Fibroblast of lung (primary cell): ENCODE results near the gene ZNF836. TPM values are rescaled to one million over a fixed set of nuclear protein-coding genes. Genes with fewer than 3 reads are reported as not detected.
"Not testable (repeated sequence)": the region's sequence is repeated elsewhere in the genome, so short reads cannot be mapped to it uniquely, and the experiment has no call there.

Source experiments
- DNase-seq, 2 donors: peaks; one replicate each; pipeline versions ENCODE4 v3.0.0 to v3.0.0-alpha.2; 2010; ENCODE audit warnings: low read depth in 2 of 2
- H2AFZ ChIP-seq: 2 replicates; pipeline ENCODE4 v1.5.1; 2012; ENCODE audit warnings: low read length, control low read depth, inconsistent platforms
- H3K27ac ChIP-seq: 2 replicates; pipeline ENCODE4 v1.5.1; 2011; ENCODE audit warnings: low read length, control low read depth; ENCODE audit not compliant: insufficient read depth
- H3K27me3 ChIP-seq: 2 replicates; pipeline ENCODE4 v1.5.1; 2011; ENCODE audit warnings: mild to moderate bottlenecking, low read length; ENCODE audit not compliant: control insufficient read depth, insufficient read depth
- H3K36me3 ChIP-seq: 2 replicates; pipeline ENCODE4 v1.5.1; 2011; ENCODE audit warnings: low read length; ENCODE audit not compliant: control insufficient read depth, insufficient read depth
- H3K4me1 ChIP-seq: 2 replicates; pipeline ENCODE4 v1.5.1; 2011; ENCODE audit warnings: low read length; ENCODE audit not compliant: control insufficient read depth, insufficient read depth; ENCODE audit errors: extremely low read depth
- H3K4me2 ChIP-seq: 2 replicates; pipeline ENCODE4 v1.5.1; 2011; ENCODE audit warnings: low read length, control low read depth; ENCODE audit not compliant: insufficient read depth; ENCODE audit errors: extremely low read depth
- H3K4me3 ChIP-seq, 4 experiments: fragments of 200-600 bp in 1 of 4; sonication (generic) in 1 of 4; replicated peaks in 1 of 4; 2 replicates each; pipeline ENCODE4 v1.5.1; 2011 to 2016; ENCODE audit warnings: low read length in 4 of 4, low read depth in 3 of 4, mild to moderate bottlenecking in 3 of 4, control low read depth in 2 of 4, inconsistent platforms in 1 of 4, mixed read lengths in 1 of 4; ENCODE audit not compliant: insufficient read depth in 1 of 4; ENCODE audit errors: control extremely low read depth in 1 of 4
- H3K79me2 ChIP-seq: 2 replicates; pipeline ENCODE4 v1.5.1; 2012; ENCODE audit warnings: mild to moderate bottlenecking, low read length, inconsistent platforms; ENCODE audit not compliant: control insufficient read depth, insufficient read depth
- H3K9ac ChIP-seq: 2 replicates; pipeline ENCODE4 v1.5.1; 2011; ENCODE audit warnings: mild to moderate bottlenecking, low read length, control low read depth; ENCODE audit not compliant: insufficient read depth
- H3K9me3 ChIP-seq: 2 replicates; pipeline ENCODE4 v1.5.1; 2012; ENCODE audit warnings: low read depth, low read length; ENCODE audit not compliant: control insufficient read depth, insufficient read depth
- H4K20me1 ChIP-seq: 2 replicates; pipeline ENCODE4 v1.5.1; 2011; ENCODE audit warnings: low read length; ENCODE audit not compliant: control insufficient read depth, insufficient read depth; ENCODE audit errors: extremely low read depth
- EZH2 ChIP-seq: IDR thresholded peaks from 2 replicates; pipeline ENCODE4 v1.5.1; 2012; ENCODE audit warnings: low read length, control low read depth, mild to moderate bottlenecking; ENCODE audit errors: missing control alignments
- polyA plus RNA-seq, 2 donors: library from polyadenylated mRNA; depleted of rRNA in 1 of 2; stranded (reverse) in 1 of 2; unstranded in 1 of 2; fragments of >200 nt; gene quantifications; 2 replicates each; pipeline ENCODE4 v1.2.1, GENCODE V29; 2011 to 2012; ENCODE audit warnings: missing spikeins in 1 of 2
- total RNA-seq: library from RNA; depleted of rRNA; stranded (reverse); fragments of >200 nt; gene quantifications from 2 replicates; pipeline ENCODE4 v1.2.1, GENCODE V29; 2014
- TF ChIP-seq, protein P1 (sequence below), 2 donors: IDR thresholded peaks in 1 of 2; conservative IDR thresholded peaks in 1 of 2; 1 replicate in 1 of 2; 2 replicates in 1 of 2; pipeline ENCODE4 v1.5.1; 2011 to 2012; ENCODE audit warnings: low read length in 2 of 2, control low read depth in 1 of 2, inconsistent platforms in 1 of 2, low read depth in 1 of 2, mild to moderate bottlenecking in 1 of 2

ZNF836 gene
- total and polyA plus RNA-seq, 2 donors (not counting 1 experiment from before 2014, with no cell fraction given): 5.9 to 13.2 TPM

DNA sequence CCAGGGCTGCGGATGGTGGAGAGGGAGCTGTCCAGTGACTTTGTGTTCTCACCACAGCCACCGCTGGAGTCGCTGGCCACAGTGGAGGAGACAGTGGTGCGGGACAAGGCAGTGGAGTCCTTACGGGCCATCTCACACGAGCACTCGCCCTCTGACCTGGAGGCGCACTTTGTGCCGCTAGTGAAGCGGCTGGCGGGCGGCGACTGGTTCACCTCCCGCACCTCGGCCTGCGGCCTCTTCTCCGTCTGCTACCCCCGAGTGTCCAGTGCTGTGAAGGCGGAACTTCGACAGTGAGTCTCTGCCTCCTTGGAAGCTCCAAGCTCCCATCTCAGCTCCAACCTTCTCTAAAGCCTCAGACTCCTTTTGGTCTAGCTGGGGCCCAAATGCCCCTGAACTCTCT is 39.8 kb upstream of the ZNF836 start:
- TF ChIP-seq, protein P1, sequence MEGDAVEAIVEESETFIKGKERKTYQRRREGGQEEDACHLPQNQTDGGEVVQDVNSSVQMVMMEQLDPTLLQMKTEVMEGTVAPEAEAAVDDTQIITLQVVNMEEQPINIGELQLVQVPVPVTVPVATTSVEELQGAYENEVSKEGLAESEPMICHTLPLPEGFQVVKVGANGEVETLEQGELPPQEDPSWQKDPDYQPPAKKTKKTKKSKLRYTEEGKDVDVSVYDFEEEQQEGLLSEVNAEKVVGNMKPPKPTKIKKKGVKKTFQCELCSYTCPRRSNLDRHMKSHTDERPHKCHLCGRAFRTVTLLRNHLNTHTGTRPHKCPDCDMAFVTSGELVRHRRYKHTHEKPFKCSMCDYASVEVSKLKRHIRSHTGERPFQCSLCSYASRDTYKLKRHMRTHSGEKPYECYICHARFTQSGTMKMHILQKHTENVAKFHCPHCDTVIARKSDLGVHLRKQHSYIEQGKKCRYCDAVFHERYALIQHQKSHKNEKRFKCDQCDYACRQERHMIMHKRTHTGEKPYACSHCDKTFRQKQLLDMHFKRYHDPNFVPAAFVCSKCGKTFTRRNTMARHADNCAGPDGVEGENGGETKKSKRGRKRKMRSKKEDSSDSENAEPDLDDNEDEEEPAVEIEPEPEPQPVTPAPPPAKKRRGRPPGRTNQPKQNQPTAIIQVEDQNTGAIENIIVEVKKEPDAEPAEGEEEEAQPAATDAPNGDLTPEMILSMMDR (conservative IDR thresholded peaks at IDR 0.05 in 1 of 2, IDR thresholded peaks at IDR 0.05 in 1 of 2; ENCODE audit: low read depth in 1 of 2, low read length in 2 of 2): no peak
- TF ChIP-seq EZH2: no peak
- Histone ChIP-seq H3K4me3 (no peak overlapping the region), H3K36me3 (peaks cover 40% of the 10 kb centered on the region), H3K4me1 (no peaks in the 10 kb centered on the region), H3K9me3 (no peaks in the 10 kb centered on the region), H4K20me1 (no peaks in the 10 kb centered on the region), H2AFZ (no peak overlapping the region), H3K27me3 (no peaks in the 10 kb centered on the region), H3K4me2 (no peak overlapping the region), H3K27ac (no peak overlapping the region), H3K9ac (no peak overlapping the region), H3K79me2 (peaks cover 19% of the 10 kb centered on the region)
- no peak for DNase-seq

DNA sequence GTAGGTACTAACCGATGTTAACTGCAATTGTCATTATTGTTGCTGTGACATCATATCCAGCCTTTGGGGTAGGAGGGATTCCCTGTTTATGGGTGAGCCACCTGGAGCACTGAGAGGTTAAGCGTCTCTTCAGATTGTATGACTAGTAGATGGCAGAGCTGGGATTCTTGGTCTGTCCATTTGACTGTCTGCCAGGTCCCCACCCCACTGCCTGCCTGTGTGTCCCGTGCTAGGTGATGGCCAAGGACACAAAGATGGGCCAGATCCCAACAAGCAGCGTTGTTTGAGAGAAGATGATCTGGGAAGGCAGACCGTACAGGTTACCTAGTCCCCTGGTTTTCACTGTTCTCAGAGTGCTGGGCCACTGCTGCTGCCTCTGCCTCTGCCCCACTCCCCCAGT is 35.1 kb upstream of the ZNF836 start:
- Histone ChIP-seq H3K4me2 (no peak overlapping the region), H3K4me1 (no peaks in the 10 kb centered on the region), H3K27me3 (no peaks in the 10 kb centered on the region), H3K9ac (no peak overlapping the region), H3K4me3 (no peak overlapping the region), H4K20me1 (no peaks in the 10 kb centered on the region), H3K79me2 (peaks cover 58% of the 10 kb centered on the region), H2AFZ (no peak overlapping the region), H3K27ac (no peak overlapping the region), H3K9me3 (no peaks in the 10 kb centered on the region), H3K36me3 (peaks cover 29% of the 10 kb centered on the region)
- DNase-seq: no peak
- TF ChIP-seq EZH2: no peak
- TF ChIP-seq, protein P1 (conservative IDR thresholded peaks at IDR 0.05 in 1 of 2, IDR thresholded peaks at IDR 0.05 in 1 of 2; ENCODE audit: low read depth in 1 of 2, low read length in 2 of 2): no peak

DNA sequence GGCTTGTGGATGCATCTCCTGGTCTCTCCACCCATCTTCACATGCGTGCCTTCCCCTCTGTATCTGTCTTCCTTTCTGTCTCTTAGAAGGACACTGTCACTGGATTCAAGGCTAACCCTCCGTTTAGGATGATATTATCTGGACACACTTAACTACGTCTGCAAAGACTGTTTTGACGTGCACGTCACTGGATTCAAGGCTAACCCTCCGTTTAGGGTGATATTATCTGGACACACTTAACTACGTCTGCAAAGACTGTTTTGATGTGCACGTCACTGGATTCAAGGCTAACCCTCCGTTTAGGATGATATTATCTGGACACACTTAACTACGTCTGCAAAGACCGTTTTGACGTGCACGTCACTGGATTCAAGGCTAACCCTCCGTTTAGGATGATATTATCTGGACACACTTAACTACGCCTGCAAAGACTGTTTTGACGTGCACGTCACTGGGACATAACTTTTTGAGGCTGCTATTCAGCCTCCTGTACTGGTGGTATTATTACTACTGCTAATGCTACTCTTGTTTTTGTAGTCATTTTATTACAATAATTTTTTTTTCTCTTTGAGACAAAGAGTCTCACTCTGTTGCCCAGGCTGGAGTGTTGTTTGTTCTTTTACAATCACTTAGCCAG is 29.5 kb upstream of the ZNF836 start:
- not testable (repeated sequence) for H3K27me3 ChIP-seq, H3K9me3 ChIP-seq, H4K20me1 ChIP-seq, H2AFZ ChIP-seq, H3K4me1 ChIP-seq, DNase-seq, H3K4me2 ChIP-seq, H3K9ac ChIP-seq, H3K4me3 ChIP-seq
- Histone ChIP-seq H3K27ac (peak overlapping the region; percentile 30), H3K79me2 (peaks cover 89% of the 10 kb centered on the region), H3K36me3 (peaks cover 23% of the 10 kb centered on the region)
